GM21737 (cell line): ENCODE data around the gene RCL1.
"Not testable (repeated sequence)": the region's sequence is repeated elsewhere in the genome, so short reads cannot be mapped to it uniquely, and the experiment has no call there.

Experiments
- ATAC-seq: cut with Tn5 transposase; IDR thresholded peaks from one replicate; pipeline ENCODE4 v1.9.1; 2021; ENCODE audit warnings: mild to moderate bottlenecking, moderate library complexity; ENCODE audit not compliant: unreplicated experiment

Gene RCL1

GRCh38 chr9:4865681-4866080 lies 72.9 kb downstream of the RCL1 start:
- ATAC-seq, result no peak

GRCh38 chr9:4866239-4866969 lies 73.7 kb downstream of the RCL1 start:
- no peak for ATAC-seq

- ATAC-seq, result no peak
Measured at GRCh38 chr9:4873066-4873465, 80.3 kb downstream of the RCL1 start.

GRCh38 chr9:4875559-4875958 lies 82.8 kb downstream of the RCL1 start:
- no peak for ATAC-seq

GRCh38 chr9:4879115-4879558 lies 86.4 kb downstream of the RCL1 start:
- no peak for ATAC-seq

- ATAC-seq, result no peak
Measured at GRCh38 chr9:4883326-4883873, 90.7 kb downstream of the RCL1 start.

- ATAC-seq, result peak; percentile 89
Measured at GRCh38 chr9:4886698-4887097, 94.0 kb downstream of the RCL1 start.

- no peak for ATAC-seq
Measured at GRCh38 chr9:4887556-4887955, 94.8 kb downstream of the RCL1 start.

- ATAC-seq, result no peak
Measured at GRCh38 chr9:4890242-4890641, 97.5 kb downstream of the RCL1 start.

- no peak for ATAC-seq
Measured at GRCh38 chr9:4890929-4891328, 98.2 kb downstream of the RCL1 start.

- no peak for ATAC-seq
Measured at GRCh38 chr9:4891674-4892073, 98.9 kb downstream of the RCL1 start.

- no peak for ATAC-seq
Measured at GRCh38 chr9:4892501-4893194, 99.9 kb downstream of the RCL1 start.

GRCh38 chr9:4894076-4894475 lies 101.3 kb downstream of the RCL1 start:
- no peak for ATAC-seq

- ATAC-seq, result not testable (repeated sequence)
Measured at GRCh38 chr9:4899853-4900252, 107.1 kb downstream of the RCL1 start.

- not testable (repeated sequence) for ATAC-seq
Measured at GRCh38 chr9:4901401-4902134, 108.8 kb downstream of the RCL1 start.

GRCh38 chr9:4902135-4902475 lies 109.4 kb downstream of the RCL1 start:
- ATAC-seq, result no peak

- no peak for ATAC-seq
Measured at GRCh38 chr9:4904322-4905134, 111.8 kb downstream of the RCL1 start.

- no peak for ATAC-seq
Measured at GRCh38 chr9:4905135-4905490, 112.4 kb downstream of the RCL1 start.
